ENCODE measurements around the gene NRXN3.

DNA sequence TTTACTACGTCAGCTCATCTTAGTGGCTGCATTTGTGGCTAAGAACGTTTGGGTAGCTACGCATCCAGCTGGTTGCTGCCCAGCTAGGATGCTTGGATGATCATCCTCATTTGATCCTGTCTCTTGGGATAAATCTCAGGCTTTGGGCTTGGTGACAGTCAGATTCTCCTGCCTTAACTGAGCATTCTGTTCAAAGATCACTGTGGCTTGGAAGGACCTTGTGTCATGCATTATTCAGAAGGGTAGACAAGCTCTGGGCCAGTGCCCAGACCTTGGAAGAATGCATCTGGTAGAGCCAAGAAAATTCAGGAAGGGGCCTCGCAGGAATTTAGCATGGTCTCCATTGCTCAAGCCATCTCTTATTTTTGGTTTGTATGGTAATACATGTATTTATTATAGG, 188.4 kb downstream of the NRXN3 start:
- TF ChIP-seq NFRKB (IDR thresholded peaks at IDR 0.05) (no peak), LEF1 (IDR thresholded peaks at IDR 0.05; ENCODE audit: borderline replicate concordance) (no peak), SP1 (IDR thresholded peaks at IDR 0.05) (no peak), BHLHE40 (IDR thresholded peaks at IDR 0.05; ENCODE audit: borderline replicate concordance) (no peak), FOXM1 (IDR thresholded peaks at IDR 0.05; ENCODE audit: borderline replicate concordance) (no peak), CTBP1 (IDR thresholded peaks at IDR 0.05; ENCODE audit: borderline replicate concordance) (no peak), PKNOX1 (IDR thresholded peaks at IDR 0.05) (no peak), SUZ12 (IDR thresholded peaks at IDR 0.05) (no peak), ELF4 (IDR thresholded peaks at IDR 0.05) (no peak), ZNF384 (IDR thresholded peaks at IDR 0.05) (no peak), TARDBP (IDR thresholded peaks at IDR 0.05) (no peak), FOXK2 (IDR thresholded peaks at IDR 0.05) (no peak), FOXA1 (IDR thresholded peaks at IDR 0.05) (no peak)

Data from HEK293T (cell line).